Measurements from ENCODE around the gene TOMM70.

DNA sequence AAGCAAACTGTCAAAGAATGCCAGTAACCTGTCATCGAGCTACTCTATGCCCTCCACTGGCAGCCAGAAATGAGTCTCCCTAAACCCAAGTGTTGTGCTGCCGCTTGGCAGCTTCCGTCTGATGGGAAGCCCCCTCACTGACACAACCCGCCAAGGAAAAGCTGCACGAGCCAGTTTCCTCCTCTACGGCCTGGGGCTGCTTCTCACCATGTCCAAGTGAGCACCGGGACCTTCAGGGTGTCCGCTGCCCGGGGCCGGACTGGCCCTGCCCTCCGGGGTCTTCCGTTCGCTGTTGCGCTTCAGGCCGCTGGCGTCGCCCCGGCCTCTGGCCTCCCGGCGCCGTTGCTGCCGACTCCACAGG, 490 bp downstream of the TOMM70 start:
- TF ChIP-seq EZH2 (IDR thresholded peaks at IDR 0.05): no peak
- TF ChIP-seq POLR2AphosphoS5 (IDR thresholded peaks at IDR 0.05; ENCODE audit: borderline replicate concordance, low read depth, low read length): no peak
- no peak for TF ChIP-seq FOXP2 (optimal IDR thresholded peaks at IDR 0.05; ENCODE audit: control extremely low read depth, extremely low read length, insufficient read depth)
